ENCODE measurements around the gene RNF130. TPM values are rescaled to one million over a fixed set of nuclear protein-coding genes. Genes with fewer than 3 reads are reported as not detected.

RNF130 gene
- total and polyA plus RNA-seq, 9 of the 15 experiments (the other 6 are each of a cell fraction or from before 2014, with no cell fraction given), result 5.8 to 39.4 (median 27.1) TPM

- TF ChIP-seq ZNF318 (IDR thresholded peaks at IDR 0.05; ENCODE audit: borderline replicate concordance in 1 of 2, low read depth in 1 of 2) (peak; percentile 81 to 99), SRF (CRISPR knock-in tag; IDR thresholded peaks at IDR 0.05) (no peak), ZNF407 (IDR thresholded peaks at IDR 0.05; ENCODE audit: low read depth) (no peak), POLR2B (IDR thresholded peaks at IDR 0.05; ENCODE audit: low read depth, partially characterized antibody) (no peak), SMC3 (conservative IDR thresholded peaks at IDR 0.05; ENCODE audit: insufficient read depth, low read depth, low read length) (no peak), CEBPB (tag; IDR thresholded peaks at IDR 0.05) (peak; percentile 44), NEUROD1 (IDR thresholded peaks at IDR 0.05; ENCODE audit: borderline replicate concordance, low read depth, low read length, partially characterized antibody) (peak; percentile 95), CBX8 (IDR thresholded peaks at IDR 0.05; ENCODE audit: borderline replicate concordance, extremely low read depth, low read depth, low read length, poor library complexity, severe bottlenecking) (no peak)
Observed at GRCh38 chr5:180093651-180094382, 22.3 kb upstream of the RNF130 start (continued).
